Uterus (tissue), 2 donors: ENCODE data around the gene CELA2A.
"Not testable (repeated sequence)": the region's sequence is repeated elsewhere in the genome, so short reads cannot be mapped to it uniquely, and the experiment has no call there.

Source experiments
- POLR2A ChIP-seq, 2 donors: fragments of 450-650 bp; IDR thresholded peaks; one replicate each; pipeline ENCODE4 v1.6.1; 2016; ENCODE audit warnings: antibody characterized with exemption in 2 of 2, mild to moderate bottlenecking in 1 of 2, moderate library complexity in 1 of 2
- TF ChIP-seq, protein P1 (sequence below), 4 experiments: fragments of 200-600 bp in 2 of 4; fragments of 450-650 bp in 2 of 4; sonication (generic) in 2 of 4; IDR thresholded peaks; one replicate each; pipeline ENCODE4 v1.5.1; 2016 to 2019; ENCODE audit warnings: antibody characterized with exemption in 4 of 4, mild to moderate bottlenecking in 2 of 4, moderate library complexity in 1 of 4

DNA sequence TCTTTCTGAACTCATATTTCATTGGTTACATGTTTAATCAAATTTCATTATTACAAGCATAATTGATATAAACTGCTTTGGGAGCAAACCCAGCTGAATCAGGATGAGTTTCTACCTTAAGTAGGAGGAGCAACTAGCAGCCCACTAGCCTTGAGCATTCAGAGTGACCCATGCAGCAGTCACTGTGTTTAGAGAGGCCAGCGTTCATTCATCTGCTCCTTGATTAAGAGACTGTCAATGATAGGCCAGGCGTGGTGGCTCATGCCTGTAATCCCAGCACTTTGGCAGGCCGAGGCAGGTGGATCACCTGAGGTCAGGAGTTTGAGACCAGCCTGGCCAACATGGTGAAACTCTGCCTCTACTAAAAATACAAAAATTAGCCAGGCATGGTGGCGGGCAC, 1.9 kb downstream of the CELA2A start:
- not testable (repeated sequence) for TF ChIP-seq POLR2A (IDR thresholded peaks at IDR 0.05)
- TF ChIP-seq, protein P1, sequence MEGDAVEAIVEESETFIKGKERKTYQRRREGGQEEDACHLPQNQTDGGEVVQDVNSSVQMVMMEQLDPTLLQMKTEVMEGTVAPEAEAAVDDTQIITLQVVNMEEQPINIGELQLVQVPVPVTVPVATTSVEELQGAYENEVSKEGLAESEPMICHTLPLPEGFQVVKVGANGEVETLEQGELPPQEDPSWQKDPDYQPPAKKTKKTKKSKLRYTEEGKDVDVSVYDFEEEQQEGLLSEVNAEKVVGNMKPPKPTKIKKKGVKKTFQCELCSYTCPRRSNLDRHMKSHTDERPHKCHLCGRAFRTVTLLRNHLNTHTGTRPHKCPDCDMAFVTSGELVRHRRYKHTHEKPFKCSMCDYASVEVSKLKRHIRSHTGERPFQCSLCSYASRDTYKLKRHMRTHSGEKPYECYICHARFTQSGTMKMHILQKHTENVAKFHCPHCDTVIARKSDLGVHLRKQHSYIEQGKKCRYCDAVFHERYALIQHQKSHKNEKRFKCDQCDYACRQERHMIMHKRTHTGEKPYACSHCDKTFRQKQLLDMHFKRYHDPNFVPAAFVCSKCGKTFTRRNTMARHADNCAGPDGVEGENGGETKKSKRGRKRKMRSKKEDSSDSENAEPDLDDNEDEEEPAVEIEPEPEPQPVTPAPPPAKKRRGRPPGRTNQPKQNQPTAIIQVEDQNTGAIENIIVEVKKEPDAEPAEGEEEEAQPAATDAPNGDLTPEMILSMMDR (IDR thresholded peaks at IDR 0.05) = not testable (repeated sequence)
